Thyroid gland (tissue), 4 donors: ENCODE results near the gene TECPR2. TPM values are rescaled to one million over a fixed set of nuclear protein-coding genes. Genes with fewer than 3 reads are reported as not detected.

Experiments used
- DNase-seq, 2 donors: peaks; one replicate each; pipeline ENCODE4 v3.0.0-alpha.2; 2019
- H3K27ac ChIP-seq, 3 donors: fragments of 200-600 bp; sonication (generic); 1 replicate in 2 of 3; 2 replicates in 1 of 3; pipeline ENCODE4 v1.5.1; 2016 to 2019; ENCODE audit warnings: mild to moderate bottlenecking in 1 of 3, moderate library complexity in 1 of 3
- H3K27me3 ChIP-seq: fragments of 200-600 bp; sonication (generic); one replicate; pipeline ENCODE4 v1.5.1; 2019
- H3K36me3 ChIP-seq, 2 donors: fragments of 200-600 bp; sonication (generic); one replicate each; pipeline ENCODE4 v1.5.1; 2016 to 2019
- H3K4me1 ChIP-seq, 2 donors: fragments of 200-600 bp; sonication (generic); one replicate each; pipeline ENCODE4 v1.5.1; 2017 to 2019
- H3K4me3 ChIP-seq, 3 donors: fragments of 200-600 bp; sonication (generic); replicated peaks in 1 of 3; 1 replicate in 2 of 3; 2 replicates in 1 of 3; pipeline ENCODE4 v1.5.1; 2016; ENCODE audit warnings: mild to moderate bottlenecking in 1 of 3
- H3K9me3 ChIP-seq: fragments of 200-600 bp; sonication (generic); one replicate; pipeline ENCODE4 v1.5.1; 2017
- POLR2A ChIP-seq, 2 donors: fragments of 450-650 bp; IDR thresholded peaks; one replicate each; pipeline ENCODE4 v1.6.1; 2017; ENCODE audit warnings: antibody characterized with exemption in 2 of 2, mild to moderate bottlenecking in 2 of 2, moderate library complexity in 1 of 2
- WGBS, 2 donors: methylation state at CpG; one replicate each; pipeline ENCODE4 v1.1.5; 2017; 5-methylcytosine and 5-hydroxymethylcytosine counted together
- intact Hi-C: fragments of 100-400 bp; cut with DNase I; formaldehyde crosslinking; loops from one replicate; pipeline ENCODE4 v1.15.1; 2023
- total RNA-seq, 4 donors: library from RNA; depleted of rRNA; stranded (reverse); fragments of >200 nt; gene quantifications; one replicate each; pipeline ENCODE4 v1.2.3, GENCODE V29; 2016
- TF ChIP-seq, protein P1 (sequence below), 6 experiments: fragments of 200-600 bp in 3 of 6; fragments of 450-650 bp in 3 of 6; sonication (generic) in 3 of 6; IDR thresholded peaks; one replicate each; pipeline ENCODE4 v1.5.1; 2016 to 2019; ENCODE audit warnings: antibody characterized with exemption in 6 of 6, mild to moderate bottlenecking in 2 of 6, inconsistent platforms in 1 of 6, moderate library complexity in 1 of 6

The TECPR2 gene
- total RNA-seq, 4 donors from 2014 or later = 11.8 to 23.8 (median 19.0) TPM

GRCh38 chr14:102495491-102496330 is 133.0 kb downstream of the TECPR2 start:
- Histone ChIP-seq H3K4me3 (no peak overlapping the region), H3K36me3 (peaks cover 0 to 10% of the 10 kb centered on the region in 2 donors), H3K27me3 (no peaks in the 10 kb centered on the region), H3K9me3 (no peaks in the 10 kb centered on the region), H3K27ac (no peak overlapping the region), H3K4me1 (peaks cover 10 to 15% of the 10 kb centered on the region in 2 donors)
- intact Hi-C loops = no loop called here
- TF ChIP-seq, protein P1, sequence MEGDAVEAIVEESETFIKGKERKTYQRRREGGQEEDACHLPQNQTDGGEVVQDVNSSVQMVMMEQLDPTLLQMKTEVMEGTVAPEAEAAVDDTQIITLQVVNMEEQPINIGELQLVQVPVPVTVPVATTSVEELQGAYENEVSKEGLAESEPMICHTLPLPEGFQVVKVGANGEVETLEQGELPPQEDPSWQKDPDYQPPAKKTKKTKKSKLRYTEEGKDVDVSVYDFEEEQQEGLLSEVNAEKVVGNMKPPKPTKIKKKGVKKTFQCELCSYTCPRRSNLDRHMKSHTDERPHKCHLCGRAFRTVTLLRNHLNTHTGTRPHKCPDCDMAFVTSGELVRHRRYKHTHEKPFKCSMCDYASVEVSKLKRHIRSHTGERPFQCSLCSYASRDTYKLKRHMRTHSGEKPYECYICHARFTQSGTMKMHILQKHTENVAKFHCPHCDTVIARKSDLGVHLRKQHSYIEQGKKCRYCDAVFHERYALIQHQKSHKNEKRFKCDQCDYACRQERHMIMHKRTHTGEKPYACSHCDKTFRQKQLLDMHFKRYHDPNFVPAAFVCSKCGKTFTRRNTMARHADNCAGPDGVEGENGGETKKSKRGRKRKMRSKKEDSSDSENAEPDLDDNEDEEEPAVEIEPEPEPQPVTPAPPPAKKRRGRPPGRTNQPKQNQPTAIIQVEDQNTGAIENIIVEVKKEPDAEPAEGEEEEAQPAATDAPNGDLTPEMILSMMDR (IDR thresholded peaks at IDR 0.05) = no peak
- TF ChIP-seq POLR2A (IDR thresholded peaks at IDR 0.05) = no peak
- no peak for DNase-seq
- WGBS, 2 donors = 91 to 96% methylated on average over 12 to 20 of the region's 26 CpGs

GRCh38 chr14:102496331-102496691 is 133.6 kb downstream of the TECPR2 start:
- no peak overlapping the region for H3K4me3 ChIP-seq
- no peak overlapping the region for H3K27ac ChIP-seq
- H3K27me3 ChIP-seq = no peaks in the 10 kb centered on the region
- H3K36me3 ChIP-seq = peaks cover 0 to 10% of the 10 kb centered on the region in 2 donors
- no peak for DNase-seq
- peaks cover 10 to 19% of the 10 kb centered on the region in 2 donors for H3K4me1 ChIP-seq
- no peak for TF ChIP-seq POLR2A (IDR thresholded peaks at IDR 0.05)
- TF ChIP-seq, protein P1 (IDR thresholded peaks at IDR 0.05) = no peak
- intact Hi-C loops = no loop called here
- no peaks in the 10 kb centered on the region for H3K9me3 ChIP-seq
- WGBS, 2 donors = 90 to 97% methylated on average over 6 of the region's 11 CpGs

DNA sequence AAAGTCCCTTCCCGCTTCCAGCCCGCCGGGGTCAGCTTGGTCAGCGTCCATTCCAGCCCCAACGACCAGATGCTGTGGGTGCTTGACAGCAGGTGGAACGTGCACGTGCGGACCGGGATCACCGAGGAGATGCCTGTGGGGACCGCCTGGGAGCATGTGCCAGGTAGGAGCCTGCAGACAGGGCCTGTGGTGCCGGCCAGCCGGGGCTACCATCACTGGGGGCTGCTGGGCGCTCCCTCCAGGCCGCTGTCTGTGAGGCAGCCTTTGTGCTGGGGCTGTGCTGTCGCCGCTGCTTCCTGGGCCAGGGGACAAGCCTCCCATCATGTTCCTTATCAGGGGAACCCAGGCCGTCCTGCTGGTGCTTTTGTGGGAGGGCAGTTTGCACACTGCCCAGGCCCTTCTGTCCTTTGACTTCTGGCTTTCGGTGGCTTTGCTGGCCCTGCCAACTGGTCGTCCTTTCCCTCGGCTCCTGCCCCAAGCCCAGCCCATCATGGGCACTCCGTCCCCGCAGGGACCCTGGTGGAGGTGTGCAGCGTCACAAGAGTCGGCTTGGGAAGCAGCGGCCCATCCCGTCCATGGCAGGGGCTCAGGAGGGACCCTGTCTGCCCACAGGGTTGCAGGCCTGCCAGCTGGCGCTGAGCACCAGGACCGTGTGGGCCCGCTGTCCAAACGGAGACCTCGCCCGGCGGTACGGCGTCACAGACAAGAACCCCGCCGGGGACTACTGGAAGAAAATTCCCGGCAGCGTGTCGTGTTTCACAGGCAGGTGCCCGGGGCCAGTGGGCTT is 134.4 kb downstream of the TECPR2 start:
- DNase-seq = no peak
- intact Hi-C loops = no loop called here
- no peaks in the 10 kb centered on the region for H3K27me3 ChIP-seq
- H3K4me3 ChIP-seq = no peak overlapping the region
- no peaks in the 10 kb centered on the region for H3K9me3 ChIP-seq
- H3K27ac ChIP-seq = no peak overlapping the region
- WGBS, 2 donors = 95 to 97% methylated on average over 34 to 37 of the region's 42 CpGs
- H3K36me3 ChIP-seq = peaks cover 0 to 10% of the 10 kb centered on the region in 2 donors
- TF ChIP-seq POLR2A (IDR thresholded peaks at IDR 0.05) = no peak
- TF ChIP-seq, protein P1 (IDR thresholded peaks at IDR 0.05) = no peak
- peaks cover 10 to 19% of the 10 kb centered on the region in 2 donors for H3K4me1 ChIP-seq

DNA sequence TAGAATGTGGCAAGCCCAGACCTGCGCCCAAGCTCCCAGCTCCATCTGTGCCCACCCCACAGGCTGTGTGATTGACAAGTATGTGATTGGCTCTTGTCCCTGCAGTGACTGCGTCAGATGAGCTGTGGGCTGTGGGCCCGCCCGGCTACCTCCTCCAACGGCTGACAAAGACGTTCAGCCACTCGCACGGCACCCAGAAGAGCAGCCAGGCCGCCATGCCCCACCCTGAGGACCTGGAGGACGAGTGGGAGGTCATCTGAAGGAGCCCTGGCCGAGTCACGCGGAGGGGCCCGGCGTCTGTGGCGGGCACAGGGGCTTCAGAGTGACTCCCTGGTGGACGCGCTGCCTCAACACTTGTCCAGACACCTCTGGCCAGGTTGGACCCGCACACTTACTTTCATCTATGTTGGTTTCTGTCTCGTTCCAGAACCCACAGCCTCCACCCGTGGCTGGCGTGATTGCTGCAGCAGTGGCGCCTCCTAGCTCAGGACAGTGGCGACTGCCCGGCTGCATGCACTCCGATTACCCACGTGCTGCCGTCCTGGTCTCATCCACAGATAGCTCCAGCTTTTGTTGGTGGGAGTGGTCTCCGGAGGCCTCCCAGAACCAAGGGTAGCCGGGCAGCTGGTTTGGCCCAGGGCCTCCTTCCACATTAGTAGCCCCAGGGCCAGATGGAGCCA is 135.4 kb downstream of the TECPR2 start:
- 88 to 93% methylated on average over 18 to 30 of the region's 30 CpGs for WGBS, 2 donors
- no peak for TF ChIP-seq POLR2A (IDR thresholded peaks at IDR 0.05)
- TF ChIP-seq, protein P1 (IDR thresholded peaks at IDR 0.05) = no peak
- Histone ChIP-seq H3K36me3 (peaks cover 0 to 10% of the 10 kb centered on the region in 2 donors), H3K27ac (no peak overlapping the region), H3K4me3 (no peak overlapping the region), H3K4me1 (peaks cover 10 to 19% of the 10 kb centered on the region in 2 donors), H3K9me3 (no peaks in the 10 kb centered on the region), H3K27me3 (no peaks in the 10 kb centered on the region)
- DNase-seq = no peak
- intact Hi-C loops = no loop called here
